Measurements from ENCODE around the gene NAA60. TPM values are rescaled to one million over a fixed set of nuclear protein-coding genes. Genes with fewer than 3 reads are reported as not detected.

NAA60 gene
- total RNA-seq, 2 experiments from 2014 or later, result 54.0 to 54.6 TPM

GRCh38 chr16:3454631-3455147 lies 11.2 kb downstream of the NAA60 start:
- Mint-ChIP-seq H3K9me3 (no peaks in the 10 kb centered on the region), H3K27ac (no peak overlapping the region), H3K27me3 (no peaks in the 10 kb centered on the region), H3K4me3 (no peak overlapping the region), H3K4me1 (peaks cover 22% of the 10 kb centered on the region), H3K36me3 (peaks cover 6% of the 10 kb centered on the region)
- POLR2A ChIA-PET, result no interaction called here
- ATAC-seq (ENCODE audit: low read depth), result no peak
- DNase-seq, result no peak

- Mint-ChIP-seq H3K4me3 (peak overlapping the region; percentile 84), H3K9me3 (no peaks in the 10 kb centered on the region), H3K27ac (peak overlapping the region; percentile 87), H3K4me1 (peaks cover 39% of the 10 kb centered on the region), H3K27me3 (no peaks in the 10 kb centered on the region), H3K36me3 (no peaks in the 10 kb centered on the region)
- ATAC-seq (ENCODE audit: low read depth) (peak; percentile 88), DNase-seq (peak; percentile 98)
- POLR2A ChIA-PET, result interaction anchor here (0.6 to 1.5 kb wide), 14 partner anchors 14 to 300 kb away, joined by 3 to 14 read pairs (median 5); partner anchors contain the start of genes CLUAP1, NAA60, OR1F1 and TIGD7
Observed at GRCh38 chr16:3457434-3458252, 14.2 kb downstream of the NAA60 start.

GRCh38 chr16:3458278-3458851 lies 14.9 kb downstream of the NAA60 start:
- Mint-ChIP-seq H3K36me3 (no peaks in the 10 kb centered on the region), H3K9me3 (no peaks in the 10 kb centered on the region), H3K4me1 (peaks cover 39% of the 10 kb centered on the region), H3K4me3 (peak overlapping the region; percentile 84), H3K27me3 (no peaks in the 10 kb centered on the region), H3K27ac (peak overlapping the region; percentile 91)
- POLR2A ChIA-PET, result interaction anchor here (0.7 to 1.5 kb wide), 6 partner anchors 42 to 195 kb away, joined by 3 to 5 read pairs (median 4); partner anchors contain the start of genes CLUAP1, ZNF174 and ZSCAN32
- ATAC-seq (ENCODE audit: low read depth) (no peak), DNase-seq (no peak)

DNA sequence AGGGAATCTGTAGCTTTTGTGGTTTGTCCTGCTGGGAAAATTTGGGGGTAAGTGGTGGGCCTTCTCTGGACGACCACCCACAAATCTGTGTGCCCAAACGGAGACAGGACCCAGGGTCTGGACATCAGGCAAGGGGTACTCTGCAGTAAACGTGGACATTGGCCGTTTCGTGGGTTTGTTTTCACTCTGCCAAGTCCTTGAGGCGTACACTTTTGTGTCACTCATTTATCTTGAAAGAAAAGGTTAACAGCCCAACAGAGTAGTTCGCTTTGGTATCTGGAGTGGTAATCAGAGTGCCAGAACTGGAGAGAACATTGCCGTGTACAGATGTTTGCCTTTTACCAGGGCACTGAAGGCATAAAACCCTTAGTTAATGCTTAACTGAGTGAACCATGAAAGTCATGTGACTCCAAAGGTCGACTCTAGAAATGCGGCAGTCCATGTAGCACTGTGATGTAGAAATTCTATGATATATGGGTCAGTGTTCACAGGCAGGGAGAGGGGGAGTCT lies 15.4 kb downstream of the NAA60 start:
- ATAC-seq (ENCODE audit: low read depth) (no peak), DNase-seq (no peak)
- H3K27ac Mint-ChIP-seq, result peak overlapping the region; percentile 91
- peaks cover 39% of the 10 kb centered on the region for H3K4me1 Mint-ChIP-seq
- no peaks in the 10 kb centered on the region for H3K36me3 Mint-ChIP-seq
- H3K4me3 Mint-ChIP-seq, result peak overlapping the region; percentile 84
- POLR2A ChIA-PET, result interaction anchor here (0.5 to 1.1 kb wide), 6 partner anchors 42 to 196 kb away, joined by 3 to 5 read pairs (median 4); partner anchors contain the start of genes CLUAP1, ZNF174 and ZSCAN32
- no peaks in the 10 kb centered on the region for H3K9me3 Mint-ChIP-seq
- no peaks in the 10 kb centered on the region for H3K27me3 Mint-ChIP-seq

- no peaks in the 10 kb centered on the region for H3K36me3 Mint-ChIP-seq
- ATAC-seq (ENCODE audit: low read depth), result peak; percentile 11
- peak overlapping the region; percentile 91 for H3K27ac Mint-ChIP-seq
- POLR2A ChIA-PET, result interaction anchor here (0.5 kb wide), 1 partner anchor 197 kb away, joined by 3 read pairs; no protein-coding TSS in a partner anchor
- no peak for DNase-seq
- H3K4me3 Mint-ChIP-seq, result peak overlapping the region; percentile 84
- H3K4me1 Mint-ChIP-seq, result peaks cover 45% of the 10 kb centered on the region
- no peaks in the 10 kb centered on the region for H3K27me3 Mint-ChIP-seq
- no peaks in the 10 kb centered on the region for H3K9me3 Mint-ChIP-seq
Observed at GRCh38 chr16:3459401-3460090, 16.1 kb downstream of the NAA60 start.

GRCh38 chr16:3460121-3460520 lies 16.6 kb downstream of the NAA60 start:
- DNase-seq (no peak), ATAC-seq (ENCODE audit: low read depth) (no peak)
- POLR2A ChIA-PET, result no interaction called here
- Mint-ChIP-seq H3K27ac (no peak overlapping the region), H3K36me3 (no peaks in the 10 kb centered on the region), H3K9me3 (no peaks in the 10 kb centered on the region), H3K4me3 (peak overlapping the region; percentile 84), H3K27me3 (no peaks in the 10 kb centered on the region), H3K4me1 (peaks cover 46% of the 10 kb centered on the region)

DNA sequence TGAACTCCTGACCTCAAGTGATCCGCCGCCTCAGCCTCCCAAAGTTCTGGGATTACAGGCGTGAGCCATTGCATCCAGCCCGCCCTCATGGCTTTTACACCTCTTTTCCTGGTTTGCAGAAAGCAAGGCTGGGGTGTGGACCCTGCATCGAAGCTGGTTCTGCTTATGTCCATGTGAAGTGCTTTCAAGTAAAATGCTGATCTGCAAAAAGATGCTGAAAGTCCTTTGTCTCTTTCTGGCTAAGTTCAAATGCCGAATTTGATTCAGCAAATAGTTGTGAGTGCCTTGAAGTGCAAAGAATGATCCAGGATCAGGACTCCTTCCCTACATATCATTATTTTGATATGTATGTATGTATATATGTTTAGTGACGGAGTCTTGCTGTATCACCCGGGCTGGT lies 17.1 kb downstream of the NAA60 start:
- Mint-ChIP-seq H3K36me3 (peaks cover 1% of the 10 kb centered on the region), H3K4me1 (peaks cover 48% of the 10 kb centered on the region), H3K4me3 (peak overlapping the region; percentile 44), H3K9me3 (no peaks in the 10 kb centered on the region), H3K27me3 (no peaks in the 10 kb centered on the region), H3K27ac (peak overlapping the region; percentile 44)
- no peak for ATAC-seq (ENCODE audit: low read depth)
- POLR2A ChIA-PET, result no interaction called here
- no peak for DNase-seq

DNA sequence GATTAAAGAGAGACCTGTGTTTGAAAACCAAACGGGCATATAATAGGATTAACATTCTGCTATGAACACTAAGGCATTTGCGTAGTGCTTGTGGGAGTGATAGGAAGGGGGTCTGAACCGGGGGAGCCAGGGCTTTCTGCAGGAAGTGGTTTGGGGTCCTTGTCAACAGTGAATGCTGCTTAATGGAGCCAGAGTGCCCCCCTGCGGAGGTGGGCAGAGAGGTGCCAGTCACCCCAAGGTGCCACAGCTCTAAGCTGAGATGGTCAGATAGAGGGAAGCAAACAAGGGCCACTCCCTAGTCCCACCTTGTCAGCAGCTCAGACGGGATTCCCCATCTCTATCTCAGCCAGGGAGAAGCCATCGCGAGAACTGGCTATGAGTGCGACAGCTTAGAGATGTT lies 17.7 kb downstream of the NAA60 start:
- Mint-ChIP-seq H3K4me3 (peak overlapping the region; percentile 44), H3K27me3 (no peaks in the 10 kb centered on the region), H3K36me3 (peaks cover 1% of the 10 kb centered on the region), H3K27ac (peak overlapping the region; percentile 44), H3K9me3 (no peaks in the 10 kb centered on the region), H3K4me1 (peaks cover 48% of the 10 kb centered on the region)
- POLR2A ChIA-PET, result interaction anchor here (0.7 kb wide), 1 partner anchor 39 kb away, joined by 3 read pairs; the partner anchor contains the start of gene CLUAP1
- no peak for ATAC-seq (ENCODE audit: low read depth)
- peak; percentile 62 for DNase-seq

- DNase-seq (no peak), ATAC-seq (ENCODE audit: low read depth) (no peak)
- Mint-ChIP-seq H3K27ac (no peak overlapping the region), H3K4me1 (peaks cover 41% of the 10 kb centered on the region), H3K9me3 (no peaks in the 10 kb centered on the region), H3K36me3 (peaks cover 6% of the 10 kb centered on the region), H3K27me3 (no peaks in the 10 kb centered on the region), H3K4me3 (no peak overlapping the region)
- POLR2A ChIA-PET, result interaction anchor here (1.2 kb wide), 1 partner anchor 20 kb away, joined by 5 read pairs; no protein-coding TSS in a partner anchor
Observed at GRCh38 chr16:3465301-3465700, 21.8 kb downstream of the NAA60 start.

GRCh38 chr16:3465911-3466584 lies 22.6 kb downstream of the NAA60 start:
- no peaks in the 10 kb centered on the region for H3K27me3 Mint-ChIP-seq
- H3K36me3 Mint-ChIP-seq, result peaks cover 12% of the 10 kb centered on the region
- no peaks in the 10 kb centered on the region for H3K9me3 Mint-ChIP-seq
- ATAC-seq (ENCODE audit: low read depth) (no peak), DNase-seq (no peak)
- POLR2A ChIA-PET, result no interaction called here
- H3K4me3 Mint-ChIP-seq, result no peak overlapping the region
- no peak overlapping the region for H3K27ac Mint-ChIP-seq
- H3K4me1 Mint-ChIP-seq, result peaks cover 39% of the 10 kb centered on the region

- Mint-ChIP-seq H3K9me3 (no peaks in the 10 kb centered on the region), H3K27ac (peak overlapping the region; percentile 61), H3K36me3 (peaks cover 18% of the 10 kb centered on the region), H3K4me3 (no peak overlapping the region), H3K4me1 (peaks cover 31% of the 10 kb centered on the region), H3K27me3 (no peaks in the 10 kb centered on the region)
- POLR2A ChIA-PET, result no interaction called here
- no peak for ATAC-seq (ENCODE audit: low read depth)
- no peak for DNase-seq
Observed at GRCh38 chr16:3467182-3467581, 23.7 kb downstream of the NAA60 start.

DNA sequence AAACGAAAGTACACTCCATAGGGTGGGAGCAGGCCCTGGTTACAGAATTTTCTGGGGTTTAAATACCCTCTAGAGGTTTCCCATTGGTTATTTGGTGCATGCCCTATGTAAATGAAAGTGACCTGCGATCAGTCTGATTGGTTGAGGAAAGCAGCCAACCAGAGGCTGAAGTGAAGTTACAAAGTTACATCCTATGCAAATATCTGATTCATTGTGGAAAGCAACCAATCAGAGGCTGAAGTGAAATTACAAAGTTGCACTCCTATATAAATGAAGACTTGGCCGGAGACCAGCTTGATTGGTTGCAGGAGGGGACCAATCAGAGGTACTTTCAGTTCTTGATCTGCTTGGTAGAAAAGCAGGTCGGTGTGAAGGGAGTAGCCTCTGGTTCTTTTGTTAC lies 24.4 kb downstream of the NAA60 start:
- Mint-ChIP-seq H3K27ac (no peak overlapping the region), H3K27me3 (no peaks in the 10 kb centered on the region), H3K36me3 (peaks cover 24% of the 10 kb centered on the region), H3K4me3 (no peak overlapping the region), H3K9me3 (no peaks in the 10 kb centered on the region), H3K4me1 (peaks cover 31% of the 10 kb centered on the region)
- DNase-seq, result no peak
- POLR2A ChIA-PET, result interaction anchor here (0.6 kb wide), 1 partner anchor 32 kb away, joined by 3 read pairs; no protein-coding TSS in a partner anchor
- ATAC-seq (ENCODE audit: low read depth), result no peak
